GM18909 (cell line): ENCODE measurements around the gene TRABD.

Source experiments
- ATAC-seq: cut with Tn5 transposase; IDR thresholded peaks from one replicate; pipeline ENCODE4 v1.9.1; 2021; ENCODE audit warnings: mild to moderate bottlenecking; ENCODE audit not compliant: unreplicated experiment, poor library complexity

The TRABD gene

GRCh38 chr22:50184902-50185374 lies 775 bp upstream of the TRABD start:
- ATAC-seq: no peak

GRCh38 chr22:50186181-50186714 lies 535 bp downstream of the TRABD start:
- ATAC-seq: no peak

GRCh38 chr22:50186761-50187523 lies 1.2 kb downstream of the TRABD start:
- no peak for ATAC-seq

- ATAC-seq: no peak
These were observed 2.6 kb downstream of the TRABD start for GRCh38 chr22:50188356-50188755.

GRCh38 chr22:50189184-50189848 lies 3.6 kb downstream of the TRABD start:
- no peak for ATAC-seq

GRCh38 chr22:50189849-50190181 lies 4.1 kb downstream of the TRABD start:
- ATAC-seq: peak; percentile 3

GRCh38 chr22:50190182-50190940 lies 4.6 kb downstream of the TRABD start:
- ATAC-seq: peak; percentile 41

GRCh38 chr22:50190941-50191741 lies 5.4 kb downstream of the TRABD start:
- ATAC-seq: no peak

- no peak for ATAC-seq
These were observed 6.9 kb downstream of the TRABD start for GRCh38 chr22:50192436-50193204.

GRCh38 chr22:50193621-50194020 lies 7.9 kb downstream of the TRABD start:
- ATAC-seq: no peak

- ATAC-seq: no peak
These were observed 8.5 kb downstream of the TRABD start for GRCh38 chr22:50194037-50194805.

- ATAC-seq: no peak
These were observed 10.5 kb downstream of the TRABD start for GRCh38 chr22:50196256-50196655.

- no peak for ATAC-seq
These were observed 11.5 kb downstream of the TRABD start for GRCh38 chr22:50197000-50197800.

- no peak for ATAC-seq
These were observed 12.3 kb downstream of the TRABD start for GRCh38 chr22:50197856-50198623.

- no peak for ATAC-seq
These were observed 12.9 kb downstream of the TRABD start for GRCh38 chr22:50198624-50199017.

- no peak for ATAC-seq
These were observed 13.6 kb downstream of the TRABD start for GRCh38 chr22:50199251-50199721.
